ENCODE results near the gene NAT16.
A peak's percentile ranks its signal among the peaks of the same experiment; 100 is the strongest.

NAT16 gene

DNA sequence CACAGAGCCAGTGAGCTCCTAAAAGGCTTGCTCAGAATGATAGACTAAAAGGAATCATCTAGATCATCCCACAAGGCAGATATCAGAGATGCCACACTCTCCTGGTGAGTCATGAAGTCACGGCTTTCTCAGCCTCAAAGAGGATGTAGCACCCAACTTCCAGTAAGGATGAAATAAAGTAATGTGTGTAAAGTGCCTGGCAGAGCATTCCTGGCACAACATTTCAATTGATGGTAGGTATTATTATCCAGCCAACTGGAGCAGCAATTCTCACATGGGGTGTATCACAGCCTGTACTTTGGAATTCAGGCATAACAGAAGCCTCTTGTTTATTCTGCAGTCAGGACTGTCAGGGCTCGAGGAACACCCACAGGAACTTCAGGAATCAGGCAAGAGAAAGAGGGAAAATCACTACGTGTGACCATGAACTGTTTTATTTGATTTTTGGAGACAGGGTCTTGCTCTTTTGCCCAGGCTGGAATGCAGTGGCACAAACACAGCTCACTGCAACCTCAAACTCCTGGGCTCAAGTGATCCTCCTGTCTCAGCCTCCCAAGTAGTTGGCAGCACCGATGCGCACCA lies 5.3 kb upstream of the NAT16 start:
- Histone ChIP-seq H3K27me3 (ENCODE audit: insufficient read depth, poor library complexity, severe bottlenecking) (peaks cover 10% of the 10 kb centered on the region), H3K4me3 (ENCODE audit: severe bottlenecking) (no peak overlapping the region), H3K27ac (ENCODE audit: poor library complexity, severe bottlenecking) (no peak overlapping the region), H3K9me3 (ENCODE audit: severe bottlenecking) (no peaks in the 10 kb centered on the region), H3K4me1 (ENCODE audit: insufficient read depth, poor library complexity, severe bottlenecking) (no peaks in the 10 kb centered on the region), H3K36me3 (ENCODE audit: low read depth) (no peaks in the 10 kb centered on the region)
- ATAC-seq (ENCODE audit: low read depth), result peak; percentile 38
- DNase-seq (ENCODE audit: low spot score), result no peak
- TF ChIP-seq, protein P1, sequence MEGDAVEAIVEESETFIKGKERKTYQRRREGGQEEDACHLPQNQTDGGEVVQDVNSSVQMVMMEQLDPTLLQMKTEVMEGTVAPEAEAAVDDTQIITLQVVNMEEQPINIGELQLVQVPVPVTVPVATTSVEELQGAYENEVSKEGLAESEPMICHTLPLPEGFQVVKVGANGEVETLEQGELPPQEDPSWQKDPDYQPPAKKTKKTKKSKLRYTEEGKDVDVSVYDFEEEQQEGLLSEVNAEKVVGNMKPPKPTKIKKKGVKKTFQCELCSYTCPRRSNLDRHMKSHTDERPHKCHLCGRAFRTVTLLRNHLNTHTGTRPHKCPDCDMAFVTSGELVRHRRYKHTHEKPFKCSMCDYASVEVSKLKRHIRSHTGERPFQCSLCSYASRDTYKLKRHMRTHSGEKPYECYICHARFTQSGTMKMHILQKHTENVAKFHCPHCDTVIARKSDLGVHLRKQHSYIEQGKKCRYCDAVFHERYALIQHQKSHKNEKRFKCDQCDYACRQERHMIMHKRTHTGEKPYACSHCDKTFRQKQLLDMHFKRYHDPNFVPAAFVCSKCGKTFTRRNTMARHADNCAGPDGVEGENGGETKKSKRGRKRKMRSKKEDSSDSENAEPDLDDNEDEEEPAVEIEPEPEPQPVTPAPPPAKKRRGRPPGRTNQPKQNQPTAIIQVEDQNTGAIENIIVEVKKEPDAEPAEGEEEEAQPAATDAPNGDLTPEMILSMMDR (IDR thresholded peaks at IDR 0.05; ENCODE audit: poor library complexity, severe bottlenecking), result no peak

DNA sequence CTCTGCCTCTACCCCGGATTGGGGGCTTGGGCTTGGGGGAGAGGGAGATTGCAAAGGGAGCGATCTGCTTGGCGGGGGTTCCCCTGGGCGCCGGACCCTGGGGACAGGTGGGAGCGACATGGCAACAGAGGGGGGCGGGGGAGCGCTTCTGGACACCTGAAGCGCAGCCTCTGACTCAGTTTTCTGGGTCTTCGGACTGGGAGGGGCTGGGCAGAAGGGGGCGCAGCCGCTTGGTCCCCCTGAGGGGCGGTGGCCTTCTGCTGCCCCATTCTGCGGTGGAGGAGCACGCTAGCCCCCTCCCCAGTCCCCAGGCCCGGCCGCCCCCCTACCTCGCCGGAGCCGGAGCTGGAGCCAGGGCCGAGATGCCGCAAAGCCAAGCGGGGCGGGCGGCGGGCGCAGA lies 380 bp downstream of the NAT16 start:
- Histone ChIP-seq H3K27me3 (ENCODE audit: insufficient read depth, poor library complexity, severe bottlenecking) (peaks cover 43% of the 10 kb centered on the region), H3K36me3 (ENCODE audit: low read depth) (no peaks in the 10 kb centered on the region), H3K4me3 (ENCODE audit: severe bottlenecking) (no peak overlapping the region), H3K4me1 (ENCODE audit: insufficient read depth, poor library complexity, severe bottlenecking) (no peaks in the 10 kb centered on the region), H3K9me3 (ENCODE audit: severe bottlenecking) (no peaks in the 10 kb centered on the region), H3K27ac (ENCODE audit: poor library complexity, severe bottlenecking) (no peak overlapping the region)
- TF ChIP-seq, protein P1 (IDR thresholded peaks at IDR 0.05; ENCODE audit: poor library complexity, severe bottlenecking), result no peak
- no peak for ATAC-seq (ENCODE audit: low read depth)
- no peak for DNase-seq (ENCODE audit: low spot score)

DNA sequence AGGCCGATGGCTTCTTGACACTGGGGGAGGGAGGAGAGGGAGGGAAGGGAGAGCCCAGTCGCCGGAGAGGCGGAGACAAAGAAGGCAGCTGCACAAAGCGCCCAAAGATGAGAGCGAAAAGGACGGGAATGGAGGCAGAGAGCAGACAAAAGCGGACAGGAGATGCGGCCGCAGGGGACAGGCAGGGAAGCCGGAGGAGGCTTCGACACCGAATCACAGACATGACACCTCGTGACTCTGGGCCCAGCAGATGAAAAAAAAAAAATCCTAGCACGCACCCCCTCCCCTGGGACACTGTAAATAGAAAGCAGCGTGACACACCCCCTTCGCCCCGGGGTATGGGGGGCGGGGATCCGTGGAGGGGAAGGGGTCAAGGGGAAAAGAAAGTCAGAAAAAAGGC lies 976 bp downstream of the NAT16 start:
- H3K27me3 ChIP-seq (ENCODE audit: insufficient read depth, poor library complexity, severe bottlenecking), result peaks cover 49% of the 10 kb centered on the region
- ATAC-seq (ENCODE audit: low read depth) (no peak), DNase-seq (ENCODE audit: low spot score) (no peak)
- H3K36me3 ChIP-seq (ENCODE audit: low read depth), result no peaks in the 10 kb centered on the region
- H3K27ac ChIP-seq (ENCODE audit: poor library complexity, severe bottlenecking), result no peak overlapping the region
- no peaks in the 10 kb centered on the region for H3K9me3 ChIP-seq (ENCODE audit: severe bottlenecking)
- no peak overlapping the region for H3K4me3 ChIP-seq (ENCODE audit: severe bottlenecking)
- H3K4me1 ChIP-seq (ENCODE audit: insufficient read depth, poor library complexity, severe bottlenecking), result no peaks in the 10 kb centered on the region
- TF ChIP-seq, protein P1 (IDR thresholded peaks at IDR 0.05; ENCODE audit: poor library complexity, severe bottlenecking), result no peak

DNA sequence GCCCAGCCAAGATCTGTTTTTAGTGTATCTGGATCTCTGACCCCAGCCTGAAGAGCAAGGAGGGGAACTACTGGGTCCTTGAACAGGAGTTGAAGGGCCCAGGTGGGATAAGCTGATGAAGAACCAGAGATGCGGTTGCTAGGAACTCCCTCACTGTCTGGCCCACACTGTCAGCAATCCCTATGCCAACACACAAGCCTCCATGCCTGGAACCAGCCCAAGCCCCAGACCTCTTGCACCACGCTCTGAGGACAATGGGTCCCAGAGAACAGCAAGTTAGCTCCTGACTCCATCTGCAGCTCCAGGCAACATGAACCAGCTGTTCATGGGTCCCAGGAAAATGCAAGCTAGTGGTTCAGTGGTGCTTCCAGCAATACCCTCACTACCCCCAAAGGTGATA lies 2.4 kb downstream of the NAT16 start:
- H3K4me3 ChIP-seq (ENCODE audit: severe bottlenecking), result no peak overlapping the region
- H3K4me1 ChIP-seq (ENCODE audit: insufficient read depth, poor library complexity, severe bottlenecking), result peaks cover 7% of the 10 kb centered on the region
- H3K9me3 ChIP-seq (ENCODE audit: severe bottlenecking), result no peaks in the 10 kb centered on the region
- no peak for ATAC-seq (ENCODE audit: low read depth)
- no peaks in the 10 kb centered on the region for H3K36me3 ChIP-seq (ENCODE audit: low read depth)
- H3K27ac ChIP-seq (ENCODE audit: poor library complexity, severe bottlenecking), result no peak overlapping the region
- TF ChIP-seq, protein P1 (IDR thresholded peaks at IDR 0.05; ENCODE audit: poor library complexity, severe bottlenecking), result no peak
- DNase-seq (ENCODE audit: low spot score), result no peak
- H3K27me3 ChIP-seq (ENCODE audit: insufficient read depth, poor library complexity, severe bottlenecking), result peaks cover 62% of the 10 kb centered on the region

DNA sequence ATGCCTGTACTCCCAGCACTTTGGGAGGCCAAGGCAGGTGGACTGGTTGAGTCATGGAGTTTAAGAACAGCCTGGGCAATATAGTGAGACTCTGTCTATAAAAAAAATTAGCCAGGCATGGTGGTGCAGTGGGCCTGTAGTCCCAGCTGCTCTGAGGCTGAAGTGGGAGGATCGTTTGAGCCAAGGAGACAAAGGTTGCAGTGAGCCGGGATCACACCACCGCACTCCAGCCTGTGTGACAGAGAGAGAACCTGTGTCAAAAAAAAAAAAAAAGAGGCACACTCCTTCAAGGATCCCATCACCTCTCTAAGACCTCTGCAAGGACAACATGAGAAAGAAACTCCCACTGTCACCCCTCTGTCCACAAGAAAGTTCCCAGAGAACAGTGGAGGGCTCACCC lies 4.4 kb downstream of the NAT16 start:
- Histone ChIP-seq H3K4me3 (ENCODE audit: severe bottlenecking) (no peak overlapping the region), H3K4me1 (ENCODE audit: insufficient read depth, poor library complexity, severe bottlenecking) (peaks cover 7% of the 10 kb centered on the region), H3K27ac (ENCODE audit: poor library complexity, severe bottlenecking) (no peak overlapping the region), H3K27me3 (ENCODE audit: insufficient read depth, poor library complexity, severe bottlenecking) (peaks cover 75% of the 10 kb centered on the region), H3K9me3 (ENCODE audit: severe bottlenecking) (no peaks in the 10 kb centered on the region), H3K36me3 (ENCODE audit: low read depth) (no peaks in the 10 kb centered on the region)
- TF ChIP-seq, protein P1 (IDR thresholded peaks at IDR 0.05; ENCODE audit: poor library complexity, severe bottlenecking), result no peak
- DNase-seq (ENCODE audit: low spot score) (no peak), ATAC-seq (ENCODE audit: low read depth) (no peak)
